Retina (tissue), 1 donor: Measurements from ENCODE around the gene HOXB1.

ENCODE experiments used
- DNase-seq: peaks from one replicate; pipeline ENCODE4 v3.0.0-alpha.2; 2016

The HOXB1 gene

GRCh38 chr17:48567209-48567608, 36.4 kb upstream of the HOXB1 start:
- no peak for DNase-seq

GRCh38 chr17:48566717-48567116, 35.9 kb upstream of the HOXB1 start:
- no peak for DNase-seq

- no peak for DNase-seq
Measured at GRCh38 chr17:48565925-48566710, 35.3 kb upstream of the HOXB1 start.

GRCh38 chr17:48565022-48565554, 34.3 kb upstream of the HOXB1 start:
- DNase-seq: no peak

DNA sequence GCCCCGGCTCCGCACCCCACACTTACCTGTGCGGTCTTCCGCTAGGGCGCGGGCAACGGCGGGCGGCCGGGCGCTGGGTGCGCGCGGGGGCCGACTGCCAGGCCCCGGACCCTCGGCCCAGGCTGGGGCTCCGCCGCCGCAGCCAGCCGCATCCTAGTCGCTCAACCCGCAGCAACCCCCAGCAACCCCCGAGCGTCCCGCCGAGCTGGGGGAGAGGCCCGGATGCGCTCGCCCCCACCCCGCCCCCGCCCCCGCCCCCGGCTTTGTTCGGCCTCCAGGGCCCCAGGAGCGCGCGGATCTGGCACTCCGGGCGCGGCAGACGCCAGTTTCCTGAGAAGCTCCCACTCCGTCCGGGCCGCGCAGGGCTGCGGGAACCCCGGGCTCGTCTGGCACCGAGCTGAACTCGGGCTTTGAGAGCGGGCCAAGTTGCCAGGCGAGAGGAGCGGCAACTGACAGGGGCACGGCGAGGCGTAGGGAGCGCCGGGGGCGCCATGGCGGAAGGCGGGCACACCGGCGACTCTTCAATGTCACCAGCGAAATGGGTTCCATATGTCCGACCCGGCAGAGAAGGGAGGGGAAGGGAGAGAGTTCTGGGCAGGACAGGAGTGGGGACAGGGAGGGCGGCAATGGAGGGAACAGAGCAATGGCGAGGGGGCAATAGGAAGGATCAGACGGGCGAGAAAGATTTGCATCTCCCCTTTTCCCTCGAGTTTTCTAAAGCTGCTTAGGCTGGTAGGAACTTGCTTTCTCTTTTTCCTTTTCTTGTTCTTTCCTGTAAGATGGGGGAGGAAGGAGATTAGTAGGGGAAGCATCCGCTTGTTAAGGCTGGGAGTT, 33.6 kb upstream of the HOXB1 start:
- no peak for DNase-seq

DNA sequence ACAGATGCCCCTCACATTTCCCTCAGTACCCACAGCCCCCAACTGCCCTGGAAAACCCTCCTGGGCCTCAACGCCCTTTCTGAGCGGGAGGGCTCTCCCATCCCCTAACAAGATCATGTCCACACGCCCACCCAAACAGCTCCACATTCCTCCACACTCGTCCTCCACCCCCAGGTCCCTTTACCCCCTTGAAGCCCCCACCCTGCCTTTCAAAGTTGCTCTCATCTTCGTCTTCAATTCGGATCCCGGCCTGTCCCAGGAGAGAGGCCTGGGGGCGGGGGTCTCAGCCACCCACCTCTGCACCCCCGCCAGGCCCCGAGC, 33.0 kb upstream of the HOXB1 start:
- no peak for DNase-seq

GRCh38 chr17:48563385-48563838, 32.6 kb upstream of the HOXB1 start:
- no peak for DNase-seq

DNA sequence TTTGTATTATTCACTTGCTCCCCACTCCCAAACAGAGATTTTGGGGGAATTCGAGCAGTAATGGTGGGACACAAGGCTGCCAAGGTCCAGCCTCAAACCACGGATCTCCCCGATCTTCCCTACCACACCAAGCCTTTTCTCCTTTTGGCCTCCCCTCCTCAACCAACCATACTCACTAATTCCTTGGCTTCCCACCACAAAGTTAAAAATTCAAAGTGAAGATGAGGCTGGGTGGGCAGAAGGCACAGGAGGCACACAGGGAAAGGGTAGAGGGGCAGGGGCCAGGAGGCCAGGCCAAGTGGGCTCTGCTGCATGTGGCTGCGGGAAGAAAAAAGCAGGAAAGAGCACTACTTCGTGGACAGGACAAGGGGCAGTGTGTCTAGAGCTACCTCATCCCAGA, 32.1 kb upstream of the HOXB1 start:
- DNase-seq: no peak

DNA sequence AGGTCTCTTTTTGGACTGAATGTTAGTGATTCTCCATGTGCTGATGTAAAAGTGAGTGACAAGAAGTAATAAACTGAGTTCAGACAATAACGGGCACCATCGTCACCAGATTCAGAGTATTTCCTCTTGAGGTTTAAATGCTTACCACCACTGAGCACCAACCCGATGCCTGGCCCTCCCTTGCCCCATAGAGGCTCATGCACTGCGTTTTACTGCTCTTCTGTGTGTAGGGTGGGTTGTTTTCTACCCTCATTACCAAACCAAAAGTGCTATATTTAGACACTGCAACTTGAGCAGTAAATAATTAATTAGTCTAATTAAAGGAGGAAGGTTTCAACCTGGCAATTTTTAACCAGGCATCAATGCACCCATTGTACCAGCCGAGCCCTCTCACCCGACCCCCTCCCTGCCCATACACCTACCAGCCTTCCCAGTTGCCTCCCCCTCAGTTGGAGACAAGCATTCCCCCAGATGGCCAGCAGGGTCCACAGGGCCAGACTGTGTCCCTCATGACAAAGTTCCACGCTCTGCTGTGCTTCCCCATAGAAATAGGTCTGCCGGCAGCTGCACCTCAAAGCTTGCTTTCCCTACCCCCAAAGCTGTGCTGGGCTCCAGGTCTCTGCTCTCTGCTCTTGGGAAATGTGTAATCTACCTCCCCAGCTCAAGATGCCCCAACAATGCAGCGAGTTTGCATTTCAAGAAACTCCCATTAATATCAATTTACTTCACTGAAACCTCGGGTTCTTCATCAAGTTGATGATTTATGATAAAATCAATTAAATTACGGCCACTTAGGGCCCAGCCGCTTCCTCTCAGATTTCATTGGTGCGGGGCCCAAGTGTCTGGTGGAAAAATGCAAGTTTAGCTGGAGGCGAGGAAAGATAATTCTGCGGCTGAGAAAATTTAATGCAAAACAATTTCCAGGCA, 31.3 kb upstream of the HOXB1 start:
- DNase-seq: no peak

DNA sequence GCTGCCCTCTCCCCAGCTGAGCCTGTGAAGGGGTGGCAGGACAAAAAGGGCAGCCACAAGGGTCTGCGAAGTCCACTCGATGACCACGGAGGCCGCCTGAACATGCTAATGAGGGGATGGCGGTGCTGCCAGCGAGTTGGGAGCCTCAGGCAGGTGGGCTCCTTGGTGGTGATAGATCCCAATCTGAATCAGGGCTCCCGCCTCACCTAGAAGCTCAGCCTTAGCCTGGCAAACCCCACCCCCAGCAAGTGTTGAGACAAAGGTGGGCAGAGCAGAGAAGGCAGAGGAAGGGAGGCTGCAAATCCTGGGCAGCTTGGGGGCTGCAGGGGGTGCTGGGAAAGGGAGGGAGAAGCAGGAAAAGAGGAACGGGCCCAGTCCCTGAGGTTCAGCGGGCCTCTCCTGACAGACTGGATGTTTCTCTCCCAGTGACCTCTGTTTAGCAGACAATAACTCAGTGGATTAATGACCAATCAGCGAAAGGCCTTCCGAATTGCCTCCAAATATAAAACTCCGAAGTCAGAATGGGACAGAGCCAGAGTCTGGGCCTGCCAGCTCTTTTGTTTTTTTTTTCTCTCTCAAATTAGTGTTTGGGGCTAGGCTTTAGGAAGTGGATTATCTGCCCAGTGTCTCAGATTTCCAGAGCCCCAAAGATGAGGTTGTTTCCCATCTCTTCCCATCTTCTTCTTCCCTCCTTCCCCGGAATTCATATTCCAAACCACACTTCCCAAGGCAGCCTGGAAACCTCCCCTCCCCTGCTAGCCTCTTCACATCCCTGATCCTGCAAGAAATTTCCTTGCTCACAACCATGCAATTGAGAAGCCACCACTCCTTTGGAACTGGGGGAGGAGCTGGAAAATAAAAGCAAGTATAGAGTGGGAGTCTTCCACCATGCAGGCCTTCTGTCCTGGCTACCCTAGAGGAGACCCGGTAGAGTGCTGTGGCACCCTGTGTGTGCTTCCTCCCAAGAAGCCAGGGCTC, 29.3 kb upstream of the HOXB1 start:
- DNase-seq: no peak

DNA sequence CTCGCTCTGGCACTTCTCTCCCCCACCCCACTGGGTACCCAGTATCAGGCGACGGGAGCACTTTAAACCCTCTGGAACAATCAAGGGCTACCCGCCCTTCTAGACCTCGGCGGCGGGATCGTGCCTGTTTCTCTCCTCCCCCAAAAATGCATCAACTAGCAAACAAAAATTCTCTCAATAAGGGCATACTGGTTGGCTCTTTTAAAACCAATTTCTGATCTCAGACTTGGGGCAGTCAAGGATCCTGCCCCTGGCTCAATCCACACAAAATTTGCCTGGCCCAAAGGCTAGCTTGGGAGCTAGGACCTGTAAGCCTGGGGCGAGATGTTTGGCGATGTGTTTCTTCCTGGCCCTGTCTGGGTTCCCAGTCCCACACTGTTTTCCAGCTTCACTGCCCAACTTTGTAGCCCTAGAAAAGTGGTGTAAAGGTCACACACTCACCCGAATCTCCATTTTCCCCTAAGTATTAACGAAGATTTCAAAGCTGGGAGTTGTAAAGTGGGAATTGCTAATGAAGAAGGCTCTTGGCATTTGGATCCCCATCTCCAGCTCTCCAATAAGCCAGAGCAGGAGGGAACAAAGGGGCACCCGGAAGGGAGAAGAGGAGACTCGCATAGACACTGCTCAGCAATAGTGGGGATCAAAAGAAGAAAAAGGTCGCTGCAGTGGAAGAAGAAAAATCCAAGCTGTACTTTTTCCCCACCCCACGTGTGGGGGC, 28.5 kb upstream of the HOXB1 start:
- no peak for DNase-seq

DNA sequence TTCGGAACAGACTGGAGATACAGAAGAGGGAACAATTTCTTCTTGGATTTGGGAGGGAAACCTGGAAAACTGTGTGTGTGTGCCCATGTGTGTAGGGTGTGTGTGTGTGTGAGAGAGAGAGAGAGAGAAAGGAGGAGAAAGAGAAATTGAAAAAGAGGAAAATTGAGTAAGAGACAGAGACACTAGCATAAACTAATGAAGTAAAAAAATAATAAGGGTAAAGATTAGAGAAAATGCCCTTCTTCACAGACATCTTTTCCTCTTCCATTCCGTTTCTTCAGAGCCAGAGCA, 28.0 kb upstream of the HOXB1 start:
- no peak for DNase-seq

GRCh38 chr17:48558057-48558830, 27.4 kb upstream of the HOXB1 start:
- DNase-seq: no peak

DNA sequence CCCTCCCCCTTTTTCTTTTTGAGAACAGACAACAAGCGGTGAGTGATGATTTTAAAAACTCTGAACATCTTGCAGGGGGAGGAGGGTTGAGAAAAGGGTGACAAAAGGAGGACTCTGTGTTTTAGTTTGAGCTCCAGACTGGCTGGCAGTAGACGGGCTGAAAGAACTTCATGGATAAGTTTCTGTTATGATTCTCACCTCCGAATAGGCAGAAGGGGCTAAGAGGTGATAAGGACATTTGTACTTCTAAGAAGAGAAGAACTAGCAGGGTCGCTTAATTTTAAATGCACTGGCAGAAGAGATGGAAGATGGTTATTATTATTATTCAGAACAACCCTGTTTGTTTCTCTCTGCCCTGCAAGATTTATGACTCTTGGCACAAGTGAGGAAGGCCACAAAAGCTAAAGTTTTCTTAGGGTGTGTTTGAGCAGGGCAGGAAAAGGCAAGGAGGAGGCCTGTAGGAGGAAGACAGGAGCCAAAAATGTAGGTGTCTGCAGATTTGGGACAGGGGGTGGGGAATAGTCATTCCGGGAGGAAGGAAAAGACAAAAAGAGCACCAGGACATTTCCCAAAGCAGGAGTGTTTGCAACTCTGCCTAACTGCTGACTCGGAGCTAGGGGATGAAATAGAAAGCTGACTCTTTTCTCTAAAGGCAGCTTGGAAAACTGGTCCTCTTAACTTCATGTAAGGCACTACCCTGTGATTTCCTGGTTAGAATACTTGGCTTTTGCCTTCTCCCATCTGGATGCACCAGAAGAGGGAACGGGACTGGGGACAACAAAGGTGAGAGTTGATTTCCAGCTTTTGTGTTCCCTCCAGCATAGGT, 26.0 kb upstream of the HOXB1 start:
- DNase-seq: no peak

- no peak for DNase-seq
Measured at GRCh38 chr17:48556229-48556575, 25.4 kb upstream of the HOXB1 start.

DNA sequence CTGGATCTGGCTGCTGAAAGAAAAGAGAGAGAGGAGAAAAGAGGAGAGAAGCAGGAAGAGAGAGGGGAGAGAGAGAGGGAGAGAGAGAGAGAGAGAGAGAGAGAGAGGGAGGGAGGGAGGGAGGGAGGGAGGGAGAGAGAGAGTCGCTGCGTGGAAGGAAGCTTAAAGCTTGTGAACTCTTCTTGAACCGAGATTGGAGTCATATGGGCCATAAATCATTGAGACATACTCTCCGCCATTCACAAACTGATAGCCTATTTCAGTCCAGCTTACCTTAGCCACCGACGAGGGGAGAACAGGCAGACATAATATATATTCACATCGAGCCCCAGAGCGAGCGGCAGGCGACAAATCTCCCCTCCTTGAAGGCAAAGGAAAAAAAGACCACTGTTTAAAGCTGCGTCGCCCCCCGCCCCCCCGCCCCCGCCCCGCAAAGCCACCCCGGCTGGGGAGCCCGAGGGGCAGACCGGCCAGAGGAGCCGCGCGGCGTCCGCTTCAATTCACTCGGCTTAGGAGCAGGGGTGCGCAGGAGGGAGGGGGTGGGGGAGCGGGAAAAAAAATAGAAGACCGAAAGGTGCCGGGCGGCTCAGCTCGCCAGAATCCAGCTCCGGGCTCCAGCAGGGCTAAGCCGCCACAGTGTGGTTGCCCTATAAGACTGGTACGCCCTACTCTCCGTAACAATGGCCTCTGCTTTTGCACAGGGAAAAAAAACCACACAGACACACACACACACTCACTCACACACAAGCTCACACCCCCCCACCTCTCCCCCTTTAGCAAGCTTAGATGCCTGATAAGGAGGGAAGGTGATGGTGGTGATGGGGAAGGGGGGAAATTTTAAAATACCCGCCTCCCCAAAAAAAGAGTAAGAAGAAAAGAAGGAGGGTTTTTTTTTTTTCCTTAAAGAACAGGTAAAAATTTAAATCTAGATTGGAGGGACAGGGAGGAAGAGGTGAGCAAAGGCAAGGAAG, 24.7 kb upstream of the HOXB1 start:
- DNase-seq: no peak

DNA sequence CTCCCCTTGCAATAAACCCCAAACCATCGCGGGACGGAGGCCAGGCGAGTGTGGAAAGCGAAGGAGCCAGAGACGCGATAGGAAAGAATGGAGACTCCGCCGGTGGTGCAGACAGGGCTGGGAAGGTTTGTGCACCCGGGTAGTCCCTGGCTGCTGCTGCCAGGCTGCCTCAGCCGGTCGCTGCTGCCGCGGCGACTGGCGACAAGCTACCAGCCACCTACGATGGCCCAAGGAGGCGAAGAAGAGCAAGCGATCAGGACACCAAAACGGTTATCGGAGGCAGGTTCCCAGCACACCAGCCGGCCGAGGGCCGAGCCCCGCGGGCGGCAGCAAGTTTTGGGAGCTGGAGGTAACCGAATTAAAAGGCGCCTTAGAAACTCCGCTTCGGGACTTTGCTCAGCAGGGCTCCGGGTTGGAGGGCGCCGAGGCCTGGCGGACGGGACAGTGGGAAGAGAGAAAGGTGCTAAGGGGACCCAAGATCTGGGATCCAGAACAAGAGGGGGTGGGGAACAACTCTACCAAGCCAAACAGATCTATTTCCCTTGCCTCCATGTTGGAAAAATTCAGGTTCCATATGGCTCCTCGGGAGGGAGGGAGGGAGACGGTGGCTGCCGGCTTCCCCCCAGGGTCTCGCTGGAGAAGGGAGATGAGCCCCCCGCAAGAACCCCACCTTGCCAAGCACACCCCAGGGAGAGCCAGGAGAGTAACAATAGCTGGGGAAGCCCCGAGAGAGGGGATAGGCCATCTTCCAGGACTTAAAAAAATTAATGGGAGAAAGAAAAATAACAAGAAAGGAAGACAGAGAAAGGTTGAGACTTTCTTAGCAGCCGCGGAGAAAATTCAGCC, 23.8 kb upstream of the HOXB1 start:
- no peak for DNase-seq
